G401.6 (cell line): ENCODE results near the gene MPC1.

Source experiments
- FAIRE-seq: peaks from 2 replicates; lab custom pipeline; 2012; peaks lifted over from hg19 to GRCh38; lab: Jason Lieb, UNC

The MPC1 gene

DNA sequence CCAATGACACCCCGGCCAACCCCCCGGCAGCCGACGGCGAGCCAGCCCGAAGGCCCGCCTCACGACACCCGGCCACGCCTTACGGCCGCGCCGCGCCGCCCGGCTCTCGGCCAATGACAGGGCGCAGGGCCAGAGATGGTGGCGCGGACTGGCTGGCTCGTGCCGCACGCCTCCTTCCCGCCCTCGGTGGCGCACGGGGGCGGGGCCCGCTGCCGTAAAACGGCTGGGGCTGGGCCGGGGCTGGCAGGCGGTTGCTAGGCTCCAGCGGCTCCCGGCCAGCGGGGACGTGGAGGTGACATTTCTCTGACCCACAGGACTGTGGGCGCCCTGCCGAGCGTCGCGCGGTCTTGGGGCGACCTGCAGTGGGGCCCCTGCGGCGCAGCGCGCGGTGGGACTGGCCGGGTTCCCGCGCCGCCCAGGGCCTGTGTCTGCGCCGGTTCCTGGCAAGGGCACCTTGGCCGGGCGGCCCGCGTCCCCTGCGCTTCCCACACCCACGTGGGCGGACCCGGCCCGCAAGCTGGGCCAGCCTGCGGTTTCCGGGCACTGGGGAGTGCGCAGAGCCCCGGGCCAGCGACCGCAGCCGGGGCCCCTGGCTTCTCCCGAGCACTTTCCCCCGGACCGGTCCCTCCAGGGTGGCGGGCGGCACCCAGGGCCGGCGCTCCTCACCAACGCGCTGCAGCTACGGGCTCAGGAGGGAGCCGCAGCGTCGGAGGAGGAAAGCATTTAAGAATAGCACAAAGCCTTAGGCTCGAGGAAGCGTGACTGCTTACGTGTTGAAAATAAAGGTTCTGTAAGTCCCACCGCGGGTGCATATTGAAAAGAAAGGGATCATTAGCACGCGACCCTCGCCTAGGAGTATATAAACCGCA lies at the start of gene MPC1:
Gene MPC1 (minus strand): TSS at position 8 of the 869 bp plus-strand sequence. CDS start 64 bp downstream, outside the sequence.
- no peak for FAIRE-seq

- FAIRE-seq, result no peak
Observed at GRCh38 chr6:166430269-166430668, 47.5 kb upstream of the MPC1 start.

DNA sequence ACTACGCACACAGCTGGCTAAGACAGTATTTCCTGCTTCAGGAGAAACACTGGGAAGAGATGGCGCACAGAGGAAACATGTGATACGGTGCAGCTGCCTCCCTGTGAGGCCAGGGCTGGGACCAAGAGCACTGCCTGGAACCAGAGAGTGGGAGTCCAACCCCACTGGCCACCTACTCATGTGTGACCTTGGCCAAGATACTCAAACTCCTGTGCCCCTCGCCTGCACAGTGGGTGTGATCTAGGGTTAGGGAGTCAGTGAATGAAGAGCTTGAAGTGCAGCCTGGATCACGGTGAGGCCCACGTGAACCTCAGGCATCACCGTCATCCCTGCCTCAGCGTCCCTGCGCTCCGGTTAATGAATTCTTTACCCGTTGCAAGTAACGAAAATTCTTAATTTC lies 41.7 kb upstream of the MPC1 start:
- no peak for FAIRE-seq

DNA sequence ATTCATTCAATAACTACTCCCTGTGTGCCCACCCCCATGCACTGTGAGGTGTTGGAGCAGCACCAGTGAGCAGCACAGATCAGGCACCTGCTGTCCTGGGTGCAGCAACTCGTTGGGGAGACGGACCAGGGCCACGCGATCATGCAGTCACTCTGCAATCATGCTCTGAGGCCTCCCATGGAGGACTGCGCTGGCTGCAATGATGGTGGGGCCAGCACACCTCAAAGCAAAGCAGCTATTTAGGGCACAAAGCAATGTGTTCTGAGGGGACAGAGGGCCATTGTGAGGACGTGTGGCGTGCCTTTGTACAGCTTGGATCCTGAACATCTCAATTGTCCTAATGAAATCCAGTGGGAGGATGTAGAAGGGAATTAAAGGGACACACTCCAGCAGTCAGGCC lies 41.0 kb upstream of the MPC1 start:
- no peak for FAIRE-seq

DNA sequence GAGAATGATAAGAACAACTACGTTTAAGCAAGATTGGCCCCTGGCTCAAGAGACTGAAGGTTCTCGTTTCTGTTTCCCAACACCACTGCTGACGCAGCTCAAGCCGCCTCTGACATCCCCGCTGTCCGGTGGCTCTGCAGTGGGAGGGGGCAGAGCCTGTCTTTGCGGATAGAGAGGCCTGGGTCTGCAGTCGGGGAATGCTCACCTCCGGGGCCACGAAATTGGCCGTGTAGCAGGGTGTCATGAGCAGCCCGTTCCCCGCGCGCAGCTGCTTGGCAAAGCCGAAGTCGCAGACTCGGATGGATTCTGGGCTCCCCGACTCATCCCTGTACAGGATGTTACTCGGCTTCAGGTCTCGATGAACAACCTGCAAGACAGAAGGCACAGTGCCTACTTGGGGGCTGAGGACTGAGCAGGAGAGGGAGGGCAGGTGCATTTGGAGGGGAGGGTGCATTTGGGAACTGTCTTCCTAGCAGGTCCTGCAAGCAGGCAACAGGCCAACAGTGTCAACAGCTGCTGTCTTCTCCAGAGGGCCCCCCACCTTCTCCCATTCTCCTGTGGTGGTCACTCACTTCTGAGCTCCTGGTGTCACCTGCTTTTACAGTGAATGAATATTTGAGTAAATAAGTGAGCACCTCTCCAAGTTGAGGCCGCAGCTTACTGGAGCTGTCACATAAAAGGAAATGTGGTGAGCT lies 40.5 kb upstream of the MPC1 start:
- FAIRE-seq, result no peak

DNA sequence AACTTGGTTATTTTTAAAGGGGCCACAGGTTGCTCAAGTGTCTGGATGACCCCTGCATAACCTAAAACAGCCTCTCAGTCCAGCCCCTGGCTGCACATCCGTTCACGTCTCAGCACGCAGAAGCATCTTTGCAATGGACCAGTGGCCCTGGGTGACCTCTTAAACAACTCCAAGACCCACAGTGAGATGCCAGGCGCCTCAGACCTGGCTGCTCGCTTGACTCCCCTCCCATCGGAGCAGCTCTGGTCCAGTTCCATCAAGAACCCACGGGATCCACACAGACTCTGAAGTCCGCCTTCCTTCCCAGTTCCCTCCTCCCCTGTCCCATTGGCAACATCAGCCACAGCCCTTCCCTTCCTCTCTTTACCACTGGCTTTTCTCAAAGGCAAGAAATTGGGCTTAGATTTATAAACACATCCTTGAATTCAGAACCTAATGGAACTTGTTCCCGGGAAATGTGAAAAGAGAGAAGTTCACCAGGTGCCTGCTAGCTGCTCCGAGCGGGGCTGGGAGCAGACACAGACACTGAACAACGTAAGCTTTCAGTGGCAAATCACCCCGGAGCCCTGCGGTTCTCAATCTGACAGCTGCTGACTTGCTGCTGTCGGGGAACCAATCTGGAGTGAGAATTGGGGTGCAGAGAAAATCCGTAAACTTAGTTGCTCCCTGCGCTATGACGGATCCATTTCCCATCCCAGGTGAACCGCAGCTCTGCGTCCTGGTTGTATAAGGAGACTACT lies 39.6 kb upstream of the MPC1 start:
- no peak for FAIRE-seq

DNA sequence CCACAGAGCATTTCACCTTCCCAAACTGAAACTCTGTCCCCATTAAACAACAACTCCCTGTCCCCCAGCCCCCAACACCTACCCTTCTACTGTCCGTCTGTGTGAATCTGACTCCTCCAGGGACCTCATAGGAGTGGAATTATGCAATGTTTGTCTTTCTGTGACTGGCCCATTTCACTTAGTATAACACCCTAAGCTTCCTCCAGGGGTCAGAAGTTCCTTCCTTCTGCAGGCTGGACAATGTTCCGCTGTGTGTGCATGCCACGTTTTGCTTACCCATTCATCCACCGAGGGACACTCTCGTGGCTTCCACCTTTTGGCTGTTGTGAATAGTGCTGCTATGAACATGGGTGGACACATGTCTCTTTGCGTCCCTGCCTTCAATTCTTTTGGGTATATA lies 37.6 kb upstream of the MPC1 start:
- no peak for FAIRE-seq

DNA sequence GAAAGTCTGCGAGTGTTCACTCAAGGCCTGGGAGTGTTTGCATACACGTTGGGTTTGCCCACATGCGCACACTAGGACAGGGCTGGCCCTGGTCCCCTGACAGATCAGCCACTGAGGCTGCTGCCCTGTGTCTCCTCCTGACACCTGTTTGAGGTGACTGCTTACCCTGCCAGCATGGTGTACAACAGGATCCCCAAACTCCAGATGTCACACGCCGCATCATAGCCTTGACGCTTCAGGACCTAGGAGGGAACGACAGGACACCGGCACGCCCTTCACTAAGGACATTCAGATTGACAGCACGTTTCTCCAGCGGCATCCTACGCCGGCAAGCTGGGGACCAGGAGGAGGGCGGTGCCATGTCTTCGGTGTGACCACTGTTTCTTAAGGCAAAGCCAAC lies 37.0 kb upstream of the MPC1 start:
- no peak for FAIRE-seq

DNA sequence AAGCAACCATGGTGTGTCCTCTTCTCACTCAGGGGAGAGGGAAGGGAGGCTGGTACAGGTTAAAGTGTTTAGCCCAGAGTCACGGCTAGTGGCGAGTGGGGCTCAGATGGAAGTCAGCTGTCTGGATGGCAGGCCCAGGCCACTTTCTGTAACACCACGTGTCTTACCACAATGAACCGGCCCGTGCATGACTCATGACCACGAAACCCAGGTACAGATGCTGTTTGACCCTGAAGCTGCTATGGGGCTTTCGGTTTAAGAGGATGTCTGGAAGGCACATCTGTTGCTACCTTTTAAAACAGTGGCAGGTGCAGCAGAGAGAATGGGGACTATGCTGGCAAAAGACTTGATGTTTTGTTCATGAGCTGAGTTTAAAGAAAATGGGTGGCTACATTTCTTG lies 36.5 kb upstream of the MPC1 start:
- FAIRE-seq, result no peak

DNA sequence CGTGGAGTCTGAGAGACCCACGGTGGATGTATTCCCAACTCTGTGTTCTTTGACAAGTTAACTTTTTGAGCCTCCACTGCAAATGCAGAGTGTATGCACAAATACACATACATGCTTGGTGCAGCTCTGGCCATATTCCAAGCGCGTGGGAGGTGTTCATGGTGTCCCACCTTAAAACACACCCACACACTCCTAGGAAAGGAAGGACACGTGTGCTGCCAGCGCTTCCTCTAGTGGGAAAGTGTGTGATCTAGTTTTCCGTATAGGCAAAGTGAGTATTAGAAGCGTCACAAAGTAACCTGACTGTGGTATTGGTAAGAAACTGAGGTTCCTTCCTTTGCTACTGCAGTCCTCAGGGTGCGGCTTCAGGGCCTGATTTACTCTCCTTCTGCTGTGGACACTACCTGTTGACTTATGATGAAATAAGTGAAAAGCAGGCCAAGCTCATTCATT lies 36.0 kb upstream of the MPC1 start:
- no peak for FAIRE-seq

DNA sequence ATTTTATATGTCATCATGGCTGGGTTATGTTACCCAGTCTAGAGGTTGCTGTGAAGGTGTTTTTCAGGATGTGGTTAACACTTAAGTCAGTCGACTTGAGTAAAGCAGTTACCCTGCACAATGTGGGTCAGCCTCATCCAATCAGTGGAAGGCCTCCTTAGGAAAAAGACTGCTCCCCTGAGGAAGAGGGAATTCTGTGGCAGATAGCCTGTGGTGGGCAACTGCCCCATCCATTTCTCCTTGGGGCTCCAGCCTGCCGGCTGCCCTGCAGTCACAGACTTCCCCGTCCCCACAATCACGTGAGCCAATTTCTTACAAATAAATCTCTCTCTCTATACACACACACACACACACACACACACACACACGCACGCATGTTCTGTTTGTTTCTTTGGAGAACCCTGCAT lies 34.5 kb upstream of the MPC1 start:
- FAIRE-seq, result no peak

DNA sequence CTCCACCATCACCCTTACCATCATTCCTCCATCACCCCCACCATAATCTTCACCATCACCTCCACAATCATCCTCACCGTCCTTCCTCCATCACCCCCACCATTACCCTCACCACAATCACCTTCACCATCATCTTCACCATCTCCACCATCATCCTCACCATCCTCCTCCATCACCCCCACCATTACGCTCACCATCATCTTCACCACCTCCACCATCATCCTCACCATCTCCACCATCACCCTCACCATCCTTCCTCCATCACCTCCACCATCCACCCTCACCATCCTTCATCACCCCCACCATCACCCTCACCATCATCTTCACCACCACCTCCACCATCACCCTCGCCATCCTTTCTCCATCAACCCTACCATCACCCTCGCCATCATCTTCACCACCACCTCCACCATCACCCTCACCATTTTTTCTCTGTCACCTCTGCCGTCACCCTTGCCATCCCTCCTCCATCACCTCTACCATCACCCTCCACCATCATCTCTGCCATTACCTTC lies 33.1 kb upstream of the MPC1 start:
- no peak for FAIRE-seq

- no peak for FAIRE-seq
Observed at GRCh38 chr6:166415306-166415705, 32.6 kb upstream of the MPC1 start.

GRCh38 chr6:166413491-166413951 lies 30.8 kb upstream of the MPC1 start:
- no peak for FAIRE-seq

DNA sequence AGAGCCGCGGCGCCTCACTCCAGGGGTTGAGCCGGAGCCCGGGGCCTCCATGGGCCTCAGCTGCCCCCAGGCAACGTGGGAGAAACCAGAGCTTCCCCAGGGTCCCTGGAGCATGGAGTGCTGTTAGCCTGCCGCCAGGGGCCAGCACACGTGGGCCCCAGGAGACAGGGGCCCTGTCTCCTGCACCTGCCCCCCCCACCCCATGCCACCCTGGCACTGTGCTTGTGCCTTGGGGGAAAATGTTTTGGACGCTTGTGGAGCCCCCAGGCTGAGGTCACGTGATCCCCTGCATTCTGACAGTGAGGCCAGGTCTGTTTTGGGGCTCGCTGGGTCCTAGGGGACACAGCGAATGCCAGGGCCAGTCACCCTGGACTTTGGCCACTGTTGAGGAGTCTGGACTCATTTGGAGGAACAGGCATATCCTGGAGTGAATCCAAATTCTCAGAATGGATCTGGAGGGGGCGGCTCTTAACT lies 30.2 kb upstream of the MPC1 start:
- FAIRE-seq, result no peak

- FAIRE-seq, result no peak
Observed at GRCh38 chr6:166412156-166412910, 29.6 kb upstream of the MPC1 start.

DNA sequence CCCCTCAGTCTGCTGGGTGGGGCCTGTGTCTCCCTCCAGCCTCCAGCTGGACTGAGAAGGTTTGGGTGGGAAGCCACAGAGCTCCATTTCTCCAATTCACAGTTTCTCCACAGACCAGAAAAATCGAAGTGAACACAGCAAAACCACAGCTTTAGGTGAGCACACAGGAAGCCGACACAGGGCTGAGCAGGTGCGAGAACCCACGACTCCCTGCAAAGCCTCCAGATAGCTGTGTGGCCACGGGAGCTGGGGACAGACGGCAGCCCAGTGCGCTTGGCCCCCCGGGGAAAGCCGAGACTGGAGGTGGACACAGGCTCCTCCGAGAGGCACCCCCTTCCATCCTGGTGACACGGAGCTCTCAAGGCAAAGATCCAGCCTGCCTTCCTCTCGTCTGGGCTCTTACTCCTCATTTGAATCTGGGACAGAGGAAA lies 29.0 kb upstream of the MPC1 start:
- no peak for FAIRE-seq

DNA sequence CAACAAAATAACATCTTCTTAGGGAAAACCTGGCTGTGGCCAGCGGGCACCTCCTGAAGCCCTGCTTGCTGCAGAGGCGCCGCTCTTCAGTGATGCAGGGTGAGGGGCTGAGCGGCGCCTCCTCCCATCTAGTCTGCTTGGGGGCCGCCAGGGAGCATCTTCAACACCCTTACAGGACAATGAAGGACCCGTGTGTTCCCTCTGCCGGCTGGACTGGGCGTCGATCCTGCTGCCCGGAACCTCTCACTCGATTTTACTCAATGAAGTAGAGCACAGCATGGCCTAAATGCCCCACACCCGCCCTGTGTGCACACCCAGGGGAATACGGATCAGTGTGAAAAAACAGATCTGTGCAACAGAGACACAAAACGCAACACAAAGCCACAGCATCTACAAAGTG lies 28.5 kb upstream of the MPC1 start:
- FAIRE-seq, result no peak

GRCh38 chr6:166410426-166410935 lies 27.7 kb upstream of the MPC1 start:
- FAIRE-seq, result no peak

DNA sequence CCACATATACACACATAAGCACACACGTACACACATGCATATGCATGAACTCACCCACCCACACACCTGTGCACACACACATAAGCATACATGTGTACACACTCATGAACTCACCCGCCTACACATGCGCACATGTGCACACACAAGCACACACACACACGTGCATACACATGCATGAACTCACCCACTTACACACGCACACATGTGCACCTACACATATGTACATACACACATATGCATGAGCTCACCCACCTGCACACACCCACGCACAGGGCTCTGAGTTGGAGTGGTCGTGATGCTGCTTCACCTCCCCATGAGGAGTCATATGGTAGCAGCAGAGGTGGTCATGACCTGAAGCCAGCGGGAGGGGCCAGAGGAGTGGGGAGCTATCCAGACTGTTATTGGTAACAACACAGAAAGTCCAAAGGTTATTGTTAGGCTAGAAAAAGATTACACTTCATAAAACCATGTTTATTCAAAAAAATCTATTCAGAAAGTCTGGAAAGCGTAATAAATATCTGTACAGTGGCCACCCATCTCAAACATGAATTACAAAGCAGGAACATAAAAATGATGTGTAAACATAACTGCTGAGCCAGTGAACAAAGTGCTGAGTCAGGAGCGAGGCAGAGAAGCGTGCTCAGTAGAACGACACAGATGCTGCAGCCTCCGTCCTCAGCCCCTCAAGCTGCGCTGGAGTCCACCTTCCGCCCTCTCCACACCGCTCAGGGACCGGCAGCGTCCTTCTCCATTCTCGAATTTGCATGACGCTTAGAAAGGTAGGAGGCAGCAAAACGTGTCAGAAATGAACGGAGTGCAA lies 26.4 kb upstream of the MPC1 start:
- no peak for FAIRE-seq

DNA sequence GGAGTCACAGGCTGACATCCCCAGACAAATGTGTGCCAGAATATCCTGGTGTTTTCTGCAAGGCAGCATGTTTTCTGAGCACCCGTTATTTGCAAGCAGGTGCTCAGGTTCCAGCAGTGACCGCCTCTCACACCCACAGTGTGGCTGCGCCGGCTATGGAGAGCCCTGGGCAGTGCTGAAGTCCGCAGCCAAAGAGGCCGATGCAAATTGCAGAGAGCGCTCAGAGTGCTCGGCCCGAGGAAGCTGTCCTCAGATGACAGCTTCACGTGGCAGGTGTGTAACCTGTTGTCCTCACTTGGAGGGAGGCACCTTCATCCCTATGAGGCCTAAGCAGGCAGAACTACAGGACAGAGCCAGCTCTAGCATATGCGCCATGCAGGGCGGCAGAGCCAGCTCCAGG lies 23.5 kb upstream of the MPC1 start:
- FAIRE-seq, result no peak
